Left lung (tissue), 10 donors: ENCODE measurements around the gene PLXNA2. TPM values are rescaled to one million over a fixed set of nuclear protein-coding genes. Genes with fewer than 3 reads are reported as not detected.

Experiments
- ATAC-seq: fragments of 200-7000 bp; cut with Tn5 transposase; one replicate; pipeline ENCODE4 v1.9.1; 2020; ENCODE audit warnings: moderate library complexity
- DNase-seq, 4 donors: peaks; one replicate each; pipeline ENCODE4 v3.0.0-alpha.2; 2013 to 2020
- H3K27ac ChIP-seq, 2 donors: fragments of 200-600 bp; sonication (generic) in 1 of 2; one replicate each; pipeline versions ENCODE4 v1.5.0 to v1.8.0; 2020 to 2021
- H3K27me3 ChIP-seq, 2 donors: fragments of 200-600 bp; sonication (generic) in 1 of 2; one replicate each; pipeline versions ENCODE4 v1.5.0 to v1.8.0; 2020 to 2021
- H3K36me3 ChIP-seq, 2 donors: fragments of 200-600 bp; sonication (generic) in 1 of 2; one replicate each; pipeline versions ENCODE4 v1.5.0 to v1.8.0; 2020 to 2021
- H3K4me1 ChIP-seq, 2 donors: fragments of 200-600 bp; one replicate each; pipeline ENCODE4 v1.8.0; 2021
- H3K4me3 ChIP-seq, 2 donors: fragments of 200-600 bp; sonication (generic) in 1 of 2; one replicate each; pipeline versions ENCODE4 v1.5.0 to v1.8.0; 2020 to 2021; ENCODE audit warnings: mild to moderate bottlenecking in 1 of 2
- H3K9me3 ChIP-seq, 2 donors: fragments of 200-600 bp; sonication (generic) in 1 of 2; one replicate each; pipeline versions ENCODE4 v1.5.0 to v1.8.0; 2020 to 2021
- intact Hi-C, 2 donors: fragments of 100-400 bp; cut with DNase I; formaldehyde crosslinking; loops; one replicate each; pipeline versions ENCODE4 v1.11.2 to v1.14.2; 2022
- polyA plus RNA-seq, 6 donors: library from polyadenylated mRNA; unstranded; fragments of 120-200 nt; gene quantifications; one replicate each; pipeline ENCODE4 v1.2.1, GENCODE V29; 2013; ENCODE audit not compliant: insufficient read length in 6 of 6
- total RNA-seq, 2 donors: library from RNA; stranded (reverse); fragmentation: NEBNext Ultra II Directional; extraction: Animal tissue kit (Norgen Biotek cat#: 25700); gene quantifications; one replicate each; pipeline ENCODE4 v1.2.1, GENCODE V29; 2021
- TF ChIP-seq, protein P1 (sequence below), 2 donors: fragments of 200-600 bp; sonication (generic) in 1 of 2; IDR thresholded peaks; one replicate each; pipeline versions ENCODE4 v1.5.0 to v1.8.0; 2021; ENCODE audit warnings: antibody characterized with exemption in 2 of 2
- donor health status: DM: no; HTN: yes; CAD: no.
- donor health status: DM: no; HTN: no; CAD: no.

Gene PLXNA2
- total and polyA plus RNA-seq, 8 donors: 21.4 to 92.8 (median 34.0) TPM

DNA sequence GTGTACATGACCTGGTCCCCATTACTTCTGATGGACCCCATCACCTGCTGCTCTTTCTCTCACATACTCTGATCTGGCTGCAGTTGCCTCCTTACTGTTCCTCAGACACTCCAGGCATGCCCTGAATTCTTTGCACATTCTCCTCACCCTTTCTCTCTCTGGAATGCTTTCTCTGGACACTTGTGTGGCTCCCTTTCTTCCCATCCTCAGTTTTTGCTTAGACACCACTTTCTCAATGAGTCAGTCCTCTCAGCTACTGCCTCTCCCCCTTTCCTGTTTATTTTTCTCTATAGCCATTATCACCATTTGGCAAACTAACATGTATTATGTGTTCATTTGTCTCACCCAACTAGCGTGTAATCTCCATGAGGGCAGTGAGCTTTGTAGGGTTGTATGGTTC lies 28.1 kb downstream of the PLXNA2 start:
- peaks cover 38 to 79% of the 10 kb centered on the region in 2 donors for H3K4me1 ChIP-seq
- no peak for DNase-seq
- intact Hi-C loops: no loop called here
- no peak for ATAC-seq
- no peak overlapping the region for H3K27ac ChIP-seq
- H3K9me3 ChIP-seq: no peaks in the 10 kb centered on the region
- no peaks in the 10 kb centered on the region for H3K27me3 ChIP-seq
- peaks cover 0 to 26% of the 10 kb centered on the region in 2 donors for H3K36me3 ChIP-seq
- H3K4me3 ChIP-seq: no peak overlapping the region
- TF ChIP-seq, protein P1, sequence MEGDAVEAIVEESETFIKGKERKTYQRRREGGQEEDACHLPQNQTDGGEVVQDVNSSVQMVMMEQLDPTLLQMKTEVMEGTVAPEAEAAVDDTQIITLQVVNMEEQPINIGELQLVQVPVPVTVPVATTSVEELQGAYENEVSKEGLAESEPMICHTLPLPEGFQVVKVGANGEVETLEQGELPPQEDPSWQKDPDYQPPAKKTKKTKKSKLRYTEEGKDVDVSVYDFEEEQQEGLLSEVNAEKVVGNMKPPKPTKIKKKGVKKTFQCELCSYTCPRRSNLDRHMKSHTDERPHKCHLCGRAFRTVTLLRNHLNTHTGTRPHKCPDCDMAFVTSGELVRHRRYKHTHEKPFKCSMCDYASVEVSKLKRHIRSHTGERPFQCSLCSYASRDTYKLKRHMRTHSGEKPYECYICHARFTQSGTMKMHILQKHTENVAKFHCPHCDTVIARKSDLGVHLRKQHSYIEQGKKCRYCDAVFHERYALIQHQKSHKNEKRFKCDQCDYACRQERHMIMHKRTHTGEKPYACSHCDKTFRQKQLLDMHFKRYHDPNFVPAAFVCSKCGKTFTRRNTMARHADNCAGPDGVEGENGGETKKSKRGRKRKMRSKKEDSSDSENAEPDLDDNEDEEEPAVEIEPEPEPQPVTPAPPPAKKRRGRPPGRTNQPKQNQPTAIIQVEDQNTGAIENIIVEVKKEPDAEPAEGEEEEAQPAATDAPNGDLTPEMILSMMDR (IDR thresholded peaks at IDR 0.05): no peak

DNA sequence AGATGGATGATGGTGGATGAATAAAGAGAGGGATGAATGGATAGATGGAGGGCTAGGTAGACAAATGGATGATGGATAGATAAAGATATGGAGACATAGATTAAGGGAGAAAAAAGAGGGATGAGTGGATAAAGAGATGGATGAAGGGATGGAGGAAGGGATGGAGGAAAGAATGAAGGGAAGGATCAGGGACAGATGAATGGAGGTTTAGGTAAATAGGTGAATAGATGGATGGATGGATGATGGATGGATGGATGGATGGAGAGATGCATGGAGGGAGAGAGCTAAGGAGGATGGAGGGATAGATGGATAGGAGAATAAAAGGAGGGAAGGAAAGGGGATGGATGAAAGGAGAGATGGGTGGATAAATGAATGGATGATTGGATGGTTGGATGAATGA lies 28.8 kb downstream of the PLXNA2 start:
- Histone ChIP-seq H3K4me1 (peaks cover 33 to 73% of the 10 kb centered on the region in 2 donors), H3K27ac (no peak overlapping the region)
- ATAC-seq: no peak

DNA sequence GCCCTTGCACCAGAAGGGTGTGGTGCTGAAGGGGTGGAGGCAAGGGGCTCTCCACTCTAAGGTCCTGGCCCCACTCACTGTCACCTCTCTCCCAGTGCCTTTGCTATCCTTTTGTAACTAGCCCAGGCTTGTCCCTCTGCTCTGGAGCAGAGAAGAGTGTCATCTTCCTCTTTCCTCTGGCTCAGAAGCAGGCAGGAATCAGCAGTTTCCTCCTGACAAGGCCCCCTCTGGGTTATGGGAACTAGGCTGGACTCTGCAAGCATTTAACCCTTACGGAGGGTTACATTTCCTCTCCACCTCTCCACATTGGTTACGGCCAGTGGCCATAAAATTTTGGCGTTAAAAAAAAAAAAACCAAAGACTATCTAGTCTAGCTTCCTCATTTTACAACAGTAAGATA lies 30.4 kb downstream of the PLXNA2 start:
- Histone ChIP-seq H3K36me3 (peaks cover 0 to 34% of the 10 kb centered on the region in 2 donors), H3K4me3 (no peak overlapping the region), H3K9me3 (no peaks in the 10 kb centered on the region), H3K4me1 (peaks cover 22 to 68% of the 10 kb centered on the region in 2 donors), H3K27me3 (no peaks in the 10 kb centered on the region), H3K27ac (peak overlapping the region; percentile 26 to 61)
- intact Hi-C loops: no loop called here
- TF ChIP-seq, protein P1 (IDR thresholded peaks at IDR 0.05): no peak
- peak; percentile 55 for ATAC-seq
- DNase-seq: no peak

More for the DNA sequence above, 28.8 kb downstream of the PLXNA2 start:
- TF ChIP-seq, protein P1 (IDR thresholded peaks at IDR 0.05): no peak
- Histone ChIP-seq H3K36me3 (peaks cover 0 to 26% of the 10 kb centered on the region in 2 donors), H3K9me3 (no peaks in the 10 kb centered on the region), H3K4me3 (no peak overlapping the region), H3K27me3 (no peaks in the 10 kb centered on the region)
- intact Hi-C loops: no loop called here
- no peak for DNase-seq

DNA sequence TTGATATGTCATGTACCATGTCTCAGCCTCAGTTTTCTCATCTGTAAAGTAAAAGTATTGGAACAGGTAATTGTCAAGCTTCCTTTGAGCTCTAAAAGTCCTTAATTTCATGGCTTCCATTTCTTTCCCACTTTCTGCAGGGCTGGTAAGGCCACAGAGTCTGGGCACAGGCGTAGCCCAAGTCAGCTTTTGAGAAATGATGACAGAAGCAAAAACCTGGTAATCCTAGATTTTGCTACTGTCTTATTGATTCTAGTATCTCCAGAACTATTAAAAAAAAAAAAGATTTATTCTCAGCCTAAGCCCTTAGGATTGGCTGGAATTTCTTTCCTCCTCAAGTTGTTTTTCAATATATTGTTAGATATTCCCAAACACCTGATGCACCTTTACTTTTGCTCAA lies 31.3 kb downstream of the PLXNA2 start:
- no peak for DNase-seq
- no peak for ATAC-seq
- TF ChIP-seq, protein P1 (IDR thresholded peaks at IDR 0.05): no peak
- H3K36me3 ChIP-seq: peaks cover 0 to 38% of the 10 kb centered on the region in 2 donors
- H3K9me3 ChIP-seq: no peaks in the 10 kb centered on the region
- H3K4me1 ChIP-seq: peaks cover 14 to 68% of the 10 kb centered on the region in 2 donors
- intact Hi-C loops: no loop called here
- H3K27ac ChIP-seq: peak overlapping the region in 1 of 2 donors; percentile 61
- H3K4me3 ChIP-seq: no peak overlapping the region
- H3K27me3 ChIP-seq: no peaks in the 10 kb centered on the region

DNA sequence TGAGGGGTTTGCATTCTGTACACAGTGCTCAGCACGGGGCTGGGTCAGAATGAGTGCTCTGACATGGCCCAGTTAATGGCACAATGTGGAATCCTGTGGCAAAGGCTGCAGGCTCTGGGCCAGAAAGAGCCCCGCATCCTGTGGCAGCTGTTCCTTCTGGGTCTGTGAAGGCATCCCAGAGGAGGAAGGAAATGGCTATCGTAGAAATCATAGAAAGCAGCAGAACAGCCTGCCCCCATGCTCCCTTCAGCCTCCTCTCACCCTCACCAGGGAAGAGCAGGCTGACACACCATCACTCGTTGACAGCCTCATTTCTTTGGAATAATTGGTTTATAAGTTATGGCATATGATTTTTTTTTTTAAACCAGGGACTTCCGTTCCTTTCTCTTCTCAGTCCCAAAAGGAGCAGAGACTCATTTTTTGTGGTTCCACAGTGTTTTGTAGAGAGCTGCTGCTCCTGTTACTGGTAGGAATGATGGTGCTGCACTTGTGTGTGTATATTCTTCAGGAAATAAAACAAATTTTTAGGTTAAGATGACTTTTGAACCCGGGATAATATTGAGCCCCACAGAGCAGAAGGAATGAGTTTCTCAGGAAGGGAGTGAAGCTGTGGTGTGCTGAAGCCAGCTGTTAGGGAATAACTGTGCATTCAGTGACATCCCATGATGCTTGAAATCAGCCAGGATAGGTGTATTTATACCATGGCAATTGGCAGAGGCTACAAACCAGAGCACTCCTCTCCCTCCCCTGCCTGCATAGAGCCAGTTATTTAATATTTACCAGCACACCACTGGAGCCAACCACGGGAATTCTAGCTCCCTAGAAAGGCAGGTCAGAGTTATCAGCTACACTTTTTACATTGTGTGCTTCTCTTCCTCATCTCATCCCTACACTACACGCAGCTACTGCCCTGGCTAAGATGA lies 32.0 kb downstream of the PLXNA2 start:
- ATAC-seq (no peak), DNase-seq (no peak)
- peaks cover 0 to 34% of the 10 kb centered on the region in 2 donors for H3K36me3 ChIP-seq
- H3K9me3 ChIP-seq: no peaks in the 10 kb centered on the region
- H3K27ac ChIP-seq: peak overlapping the region in 1 of 2 donors; percentile 28
- H3K4me1 ChIP-seq: peaks cover 15 to 73% of the 10 kb centered on the region in 2 donors
- no peak overlapping the region for H3K4me3 ChIP-seq
- intact Hi-C loops: no loop called here
- TF ChIP-seq, protein P1 (IDR thresholded peaks at IDR 0.05): no peak
- H3K27me3 ChIP-seq: no peaks in the 10 kb centered on the region
